Neuron (in vitro differentiated cells): ENCODE data around the gene GAA.
"Not testable (repeated sequence)": the region's sequence is repeated elsewhere in the genome, so short reads cannot be mapped to it uniquely, and the experiment has no call there.

ENCODE experiments used
- H2AFZ ChIP-seq: one replicate; pipeline ENCODE4 v1.6.1; 2013; ENCODE audit warnings: low read depth, mild to moderate bottlenecking, inconsistent platforms, low read length, moderate library complexity
- H3K27me3 ChIP-seq: one replicate; pipeline ENCODE4 v1.6.1; 2013; ENCODE audit warnings: low read length; ENCODE audit not compliant: insufficient read depth
- H3K36me3 ChIP-seq: one replicate; pipeline ENCODE4 v1.6.1; 2013; ENCODE audit warnings: low read length; ENCODE audit not compliant: insufficient read depth
- H3K4me1 ChIP-seq: one replicate; pipeline ENCODE4 v1.6.1; 2013; ENCODE audit warnings: low read length; ENCODE audit not compliant: insufficient read depth
- H3K4me3 ChIP-seq: 2 replicates; pipeline ENCODE4 v1.5.1; 2013; ENCODE audit warnings: mild to moderate bottlenecking, low read length, moderate library complexity
- H3K9me3 ChIP-seq: one replicate; pipeline ENCODE4 v1.6.1; 2013; ENCODE audit warnings: low read length

Gene GAA

GRCh38 chr17:80087346-80088265, 13.8 kb upstream of the GAA start:
- Histone ChIP-seq H3K36me3 (peaks cover 9% of the 10 kb centered on the region), H2AFZ (no peak overlapping the region), H3K4me1 (no peaks in the 10 kb centered on the region), H3K4me3 (no peak overlapping the region), H3K27me3 (no peaks in the 10 kb centered on the region), H3K9me3 (peaks cover 2% of the 10 kb centered on the region)

GRCh38 chr17:80089762-80090161, 11.6 kb upstream of the GAA start:
- Histone ChIP-seq H3K9me3 (peaks cover 2% of the 10 kb centered on the region), H3K27me3 (no peaks in the 10 kb centered on the region), H3K4me3 (no peak overlapping the region), H3K4me1 (no peaks in the 10 kb centered on the region), H3K36me3 (peaks cover 7% of the 10 kb centered on the region), H2AFZ (no peak overlapping the region)

- H3K4me1 ChIP-seq, H2AFZ ChIP-seq, H3K27me3 ChIP-seq, H3K4me3 ChIP-seq, H3K9me3 ChIP-seq, H3K36me3 ChIP-seq: not testable (repeated sequence)
These were observed 11.2 kb upstream of the GAA start for GRCh38 chr17:80090164-80090563.

- H3K27me3 ChIP-seq: no peaks in the 10 kb centered on the region
- no peaks in the 10 kb centered on the region for H3K4me1 ChIP-seq
- H3K9me3 ChIP-seq: peaks cover 2% of the 10 kb centered on the region
- H3K4me3 ChIP-seq: no peak overlapping the region
- no peak overlapping the region for H2AFZ ChIP-seq
- peaks cover 6% of the 10 kb centered on the region for H3K36me3 ChIP-seq
These were observed 10.0 kb upstream of the GAA start for GRCh38 chr17:80091376-80091775.

GRCh38 chr17:80092959-80093358, 8.4 kb upstream of the GAA start:
- Histone ChIP-seq H3K36me3 (peaks cover 3% of the 10 kb centered on the region), H2AFZ (no peak overlapping the region), H3K27me3 (no peaks in the 10 kb centered on the region), H3K4me1 (no peaks in the 10 kb centered on the region), H3K4me3 (no peak overlapping the region), H3K9me3 (peaks cover 2% of the 10 kb centered on the region)

GRCh38 chr17:80095038-80095843, 6.1 kb upstream of the GAA start:
- Histone ChIP-seq H3K27me3 (no peaks in the 10 kb centered on the region), H3K36me3 (peaks cover 3% of the 10 kb centered on the region), H3K4me3 (no peak overlapping the region), H2AFZ (no peak overlapping the region), H3K4me1 (no peaks in the 10 kb centered on the region), H3K9me3 (peaks cover 2% of the 10 kb centered on the region)

GRCh38 chr17:80095844-80096475, 5.4 kb upstream of the GAA start:
- Histone ChIP-seq H2AFZ (no peak overlapping the region), H3K4me1 (peaks cover 5% of the 10 kb centered on the region), H3K9me3 (no peaks in the 10 kb centered on the region), H3K36me3 (no peaks in the 10 kb centered on the region), H3K27me3 (no peaks in the 10 kb centered on the region), H3K4me3 (no peak overlapping the region)

- no peak overlapping the region for H2AFZ ChIP-seq
- H3K9me3 ChIP-seq: no peaks in the 10 kb centered on the region
- no peaks in the 10 kb centered on the region for H3K27me3 ChIP-seq
- H3K4me1 ChIP-seq: peaks cover 6% of the 10 kb centered on the region
- no peaks in the 10 kb centered on the region for H3K36me3 ChIP-seq
- H3K4me3 ChIP-seq: no peak overlapping the region
These were observed 4.8 kb upstream of the GAA start for GRCh38 chr17:80096561-80097021.

- H3K27me3 ChIP-seq: no peaks in the 10 kb centered on the region
- H3K36me3 ChIP-seq: no peaks in the 10 kb centered on the region
- no peak overlapping the region for H3K4me3 ChIP-seq
- H3K9me3 ChIP-seq: no peaks in the 10 kb centered on the region
- H3K4me1 ChIP-seq: peaks cover 12% of the 10 kb centered on the region
- no peak overlapping the region for H2AFZ ChIP-seq
These were observed 4.2 kb upstream of the GAA start for GRCh38 chr17:80097127-80097621.

GRCh38 chr17:80097844-80098691, 3.3 kb upstream of the GAA start:
- H3K4me1 ChIP-seq: peaks cover 21% of the 10 kb centered on the region
- H3K36me3 ChIP-seq: no peaks in the 10 kb centered on the region
- H3K9me3 ChIP-seq: no peaks in the 10 kb centered on the region
- no peak overlapping the region for H2AFZ ChIP-seq
- H3K4me3 ChIP-seq: no peak overlapping the region
- no peaks in the 10 kb centered on the region for H3K27me3 ChIP-seq

GRCh38 chr17:80099291-80100034, 1.9 kb upstream of the GAA start:
- Histone ChIP-seq H3K4me3 (no peak overlapping the region), H3K27me3 (no peaks in the 10 kb centered on the region), H3K36me3 (no peaks in the 10 kb centered on the region), H3K9me3 (no peaks in the 10 kb centered on the region), H3K4me1 (peaks cover 25% of the 10 kb centered on the region), H2AFZ (no peak overlapping the region)

- Histone ChIP-seq H3K4me3 (no peak overlapping the region), H3K9me3 (no peaks in the 10 kb centered on the region), H3K27me3 (no peaks in the 10 kb centered on the region), H3K36me3 (no peaks in the 10 kb centered on the region), H2AFZ (no peak overlapping the region), H3K4me1 (peaks cover 25% of the 10 kb centered on the region)
These were observed 1.4 kb upstream of the GAA start for GRCh38 chr17:80100035-80100323.
